COLO668 (cell line): Measurements from ENCODE around the gene GNB1L.
"Not testable (repeated sequence)": the region's sequence is repeated elsewhere in the genome, so short reads cannot be mapped to it uniquely, and the experiment has no call there.

Experiments used
- DNase-seq: peaks from one replicate; lab custom pipeline; 2025; ENCODE audit not compliant: unreplicated experiment; lab: John Stamatoyannopoulos, UW

Gene GNB1L

GRCh38 chr22:19846620-19847344 is 7.9 kb downstream of the GNB1L start:
- no peak for DNase-seq

GRCh38 chr22:19845054-19845722 is 9.5 kb downstream of the GNB1L start:
- DNase-seq, result no peak

- no peak for DNase-seq
These were observed 10.2 kb downstream of the GNB1L start for GRCh38 chr22:19844377-19845053.

GRCh38 chr22:19843857-19844376 is 10.8 kb downstream of the GNB1L start:
- no peak for DNase-seq

GRCh38 chr22:19843107-19843856 is 11.4 kb downstream of the GNB1L start:
- DNase-seq, result no peak

- no peak for DNase-seq
These were observed 12.1 kb downstream of the GNB1L start for GRCh38 chr22:19842393-19843106.

GRCh38 chr22:19841641-19842392 is 12.9 kb downstream of the GNB1L start:
- no peak for DNase-seq

GRCh38 chr22:19840955-19841640 is 13.6 kb downstream of the GNB1L start:
- no peak for DNase-seq

- DNase-seq, result no peak
These were observed 14.6 kb downstream of the GNB1L start for GRCh38 chr22:19840059-19840458.

GRCh38 chr22:19837915-19838314 is 16.8 kb downstream of the GNB1L start:
- no peak for DNase-seq

GRCh38 chr22:19836512-19836911 is 18.2 kb downstream of the GNB1L start:
- no peak for DNase-seq

- DNase-seq, result no peak
These were observed 20.1 kb downstream of the GNB1L start for GRCh38 chr22:19834599-19834998.

- DNase-seq, result not testable (repeated sequence)
These were observed 21.3 kb downstream of the GNB1L start for GRCh38 chr22:19833327-19833726.

- no peak for DNase-seq
These were observed 22.1 kb downstream of the GNB1L start for GRCh38 chr22:19832476-19833108.

GRCh38 chr22:19831979-19832378 is 22.7 kb downstream of the GNB1L start:
- not testable (repeated sequence) for DNase-seq

GRCh38 chr22:19831016-19831415 is 23.7 kb downstream of the GNB1L start:
- DNase-seq, result no peak

GRCh38 chr22:19828035-19828401 is 26.7 kb downstream of the GNB1L start:
- DNase-seq, result no peak

- DNase-seq, result no peak
These were observed 27.2 kb downstream of the GNB1L start for GRCh38 chr22:19827341-19828034.
